Femur (tissue), 1 donor: ENCODE results near the gene TNFSF8.

ENCODE experiments used
- DNase-seq: peaks from one replicate; pipeline ENCODE4 v3.0.0-alpha.2; 2017

TNFSF8 gene

GRCh38 chr9:114864471-114864870, 65.9 kb downstream of the TNFSF8 start:
- no peak for DNase-seq

DNA sequence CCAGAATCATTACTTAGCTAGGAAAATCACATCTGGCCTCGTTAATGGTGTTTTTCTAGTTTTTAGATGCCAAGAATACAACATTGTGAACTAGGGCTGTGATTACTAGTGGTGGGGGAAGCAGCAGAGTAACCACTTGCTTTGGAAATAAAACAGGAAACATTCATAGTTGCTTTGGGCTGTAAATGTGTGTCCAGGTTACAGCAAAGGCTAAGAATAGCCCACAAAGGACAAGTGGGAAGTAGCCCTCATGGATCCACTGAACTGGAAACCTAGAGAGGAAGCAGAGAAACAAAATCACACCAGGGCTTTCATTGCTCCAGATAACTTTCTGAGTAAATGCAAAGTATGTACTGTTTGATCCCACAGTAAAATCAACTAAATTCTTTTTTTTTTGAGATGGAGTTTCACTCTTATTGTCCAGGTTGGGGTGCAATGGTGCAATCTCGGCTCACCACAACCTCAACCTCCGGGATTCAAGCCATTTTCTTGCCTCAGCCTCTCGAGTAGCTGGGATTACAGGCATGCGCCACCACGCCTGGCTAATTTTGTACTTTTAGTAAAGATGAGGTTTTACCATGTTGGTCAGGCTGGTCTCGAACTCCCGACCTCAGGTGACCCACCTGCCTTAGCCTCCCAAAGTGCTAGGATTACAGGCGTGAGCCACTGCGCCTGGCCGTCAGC, 68.3 kb downstream of the TNFSF8 start:
- DNase-seq: no peak

- DNase-seq: no peak
These were observed 69.1 kb downstream of the TNFSF8 start for GRCh38 chr9:114861273-114861672.

- DNase-seq: no peak
These were observed 70.2 kb downstream of the TNFSF8 start for GRCh38 chr9:114860187-114860586.

DNA sequence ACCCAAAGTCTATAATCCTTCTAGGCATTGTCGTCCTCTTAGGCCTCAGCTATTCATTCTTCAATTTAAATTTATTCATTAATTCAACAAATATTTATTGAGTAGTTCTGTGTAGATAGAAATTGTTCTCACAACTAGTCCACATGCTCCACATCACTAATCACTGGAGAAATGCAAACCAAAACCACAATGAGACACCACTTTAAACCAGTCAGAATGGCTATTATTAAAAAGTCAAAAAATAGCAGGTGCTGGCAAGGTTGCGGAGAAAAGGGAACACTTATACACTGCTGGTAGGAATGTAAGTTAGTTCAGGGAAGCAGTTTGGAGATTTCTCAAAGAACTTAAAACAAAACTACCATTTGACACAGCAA, 73.5 kb downstream of the TNFSF8 start:
- DNase-seq: no peak

GRCh38 chr9:114856215-114856941, 74.0 kb downstream of the TNFSF8 start:
- DNase-seq: no peak

DNA sequence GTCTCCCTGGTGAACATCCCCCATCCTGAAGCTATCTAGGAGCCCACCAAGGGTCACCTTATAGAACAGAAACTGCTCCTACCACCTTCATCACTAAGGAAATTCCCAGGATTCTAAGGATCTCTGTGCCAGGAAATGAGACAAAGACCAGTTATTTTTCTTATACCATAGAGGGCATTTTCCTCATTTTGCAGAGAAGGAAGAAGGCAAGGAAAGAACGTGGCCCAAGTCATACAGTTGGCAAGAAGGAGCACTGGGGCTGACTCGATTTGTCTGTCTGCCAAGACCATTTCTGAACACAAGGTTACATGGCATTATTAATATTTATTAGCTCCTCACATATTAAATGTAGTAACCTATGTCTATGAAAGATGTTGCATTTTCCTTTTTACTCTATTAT, 74.9 kb downstream of the TNFSF8 start:
- DNase-seq: no peak

- DNase-seq: no peak
These were observed 75.5 kb downstream of the TNFSF8 start for GRCh38 chr9:114854736-114855355.

DNA sequence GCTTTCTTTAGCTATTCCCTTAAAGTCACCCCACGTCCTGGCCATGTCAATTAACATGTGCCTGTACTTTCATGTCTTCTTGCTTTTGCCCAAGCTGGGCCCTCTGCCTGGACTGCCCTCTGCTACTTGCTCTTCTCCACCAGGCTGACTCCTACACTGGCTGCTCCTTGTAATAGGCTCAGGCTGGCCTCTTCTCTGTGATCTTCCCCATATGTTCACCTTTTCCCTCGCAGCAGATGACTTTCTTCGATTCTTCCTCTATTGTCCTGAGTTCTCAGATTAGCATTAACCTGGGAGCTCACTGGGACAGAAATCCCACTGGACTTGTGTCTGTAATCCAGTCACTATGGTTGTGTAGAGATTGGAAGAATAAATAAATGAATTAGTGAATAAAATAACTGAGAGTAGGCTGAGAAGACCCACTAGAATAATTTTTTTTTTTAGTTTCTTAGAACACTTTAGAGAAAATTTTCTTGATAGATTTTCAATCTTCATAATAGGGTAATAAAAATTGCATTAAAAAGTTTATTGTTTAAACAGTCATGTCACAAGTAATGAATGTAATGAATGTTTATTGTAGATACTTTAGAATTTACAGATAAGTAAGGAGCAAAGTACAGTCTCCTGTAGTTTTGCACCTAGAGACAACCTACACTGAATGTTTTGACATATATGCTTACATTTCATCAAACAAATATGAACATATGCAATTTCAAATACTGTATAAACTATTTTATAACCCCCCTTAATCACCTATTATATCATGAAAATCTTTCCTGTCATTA, 77.1 kb downstream of the TNFSF8 start:
- DNase-seq: no peak

GRCh38 chr9:114852050-114852594, 78.3 kb downstream of the TNFSF8 start:
- no peak for DNase-seq

DNA sequence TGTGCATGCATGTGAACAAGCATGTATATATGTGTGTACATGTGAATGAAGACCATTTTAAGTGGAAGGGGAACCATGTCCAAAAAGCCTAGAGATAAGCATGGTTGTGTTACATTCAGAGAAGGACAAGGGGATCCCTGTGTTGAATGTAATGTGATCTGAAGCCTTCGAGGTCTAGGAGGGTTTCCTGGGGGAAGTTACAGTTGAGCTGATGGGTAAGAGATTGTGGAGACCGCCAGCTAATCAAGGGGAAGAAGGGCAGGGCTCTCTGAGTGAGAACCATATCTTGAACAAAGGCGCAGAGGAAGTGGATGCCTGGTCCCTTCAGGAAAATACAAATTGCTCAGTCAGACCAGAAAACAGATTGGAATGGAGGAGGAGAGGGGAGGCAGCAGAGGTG, 79.1 kb downstream of the TNFSF8 start:
- DNase-seq: no peak
